KMS-11 (cell line): ENCODE measurements around the gene GNG2.

Experiments used
- H2AFZ ChIP-seq: fragments of 200-600 bp; sonication (generic); 2 replicates; pipeline ENCODE4 v1.6.1; 2016; ENCODE audit warnings: antibody characterized with exemption, mixed run types, low read depth
- H3K27ac ChIP-seq: fragments of 200-600 bp; sonication (generic); 2 replicates; pipeline ENCODE4 v1.6.1; 2016; ENCODE audit warnings: mild to moderate bottlenecking, mixed run types
- H3K27me3 ChIP-seq: fragments of 200-600 bp; sonication (generic); 2 replicates; pipeline ENCODE4 v1.6.1; 2017; ENCODE audit warnings: mild to moderate bottlenecking, low read depth, mixed run types, moderate library complexity; ENCODE audit not compliant: insufficient read depth
- H3K36me3 ChIP-seq: fragments of 200-600 bp; sonication (generic); 2 replicates; pipeline ENCODE4 v1.6.1; 2017; ENCODE audit warnings: mild to moderate bottlenecking, mixed run types; ENCODE audit not compliant: insufficient read depth
- H3K4me1 ChIP-seq: fragments of 200-600 bp; sonication (generic); 2 replicates; pipeline ENCODE4 v1.6.1; 2016; ENCODE audit warnings: mild to moderate bottlenecking, low read depth, mixed run types; ENCODE audit not compliant: poor library complexity, severe bottlenecking
- H3K4me2 ChIP-seq: fragments of 200-600 bp; sonication (generic); 2 replicates; pipeline ENCODE4 v1.7.0; 2016; ENCODE audit warnings: mild to moderate bottlenecking, mixed run types
- H3K4me3 ChIP-seq: fragments of 200-600 bp; sonication (generic); IDR thresholded peaks from 2 replicates; pipeline ENCODE4 v1.6.1; 2017; ENCODE audit warnings: low read depth, low read length, mixed read lengths; ENCODE audit not compliant: insufficient read depth
- H3K79me2 ChIP-seq: fragments of 200-600 bp; sonication (generic); 2 replicates; pipeline ENCODE4 v1.6.1; 2016; ENCODE audit warnings: low read depth, mixed run types; ENCODE audit not compliant: insufficient read depth
- H3K9ac ChIP-seq: fragments of 200-600 bp; sonication (generic); 2 replicates; pipeline ENCODE4 v1.6.1; 2016; ENCODE audit warnings: mild to moderate bottlenecking, mixed run types
- H4K20me1 ChIP-seq: fragments of 200-600 bp; sonication (generic); 2 replicates; pipeline ENCODE4 v1.6.1; 2016; ENCODE audit warnings: mild to moderate bottlenecking, mixed run types; ENCODE audit not compliant: insufficient read depth
- TF ChIP-seq, protein P1 (sequence below): fragments of 200-600 bp; sonication (generic); conservative IDR thresholded peaks from 2 replicates; pipeline ENCODE4 v1.6.1; 2017; ENCODE audit warnings: low read depth, mild to moderate bottlenecking, antibody characterized with exemption, low read length, moderate library complexity, mixed read lengths

The GNG2 gene

DNA sequence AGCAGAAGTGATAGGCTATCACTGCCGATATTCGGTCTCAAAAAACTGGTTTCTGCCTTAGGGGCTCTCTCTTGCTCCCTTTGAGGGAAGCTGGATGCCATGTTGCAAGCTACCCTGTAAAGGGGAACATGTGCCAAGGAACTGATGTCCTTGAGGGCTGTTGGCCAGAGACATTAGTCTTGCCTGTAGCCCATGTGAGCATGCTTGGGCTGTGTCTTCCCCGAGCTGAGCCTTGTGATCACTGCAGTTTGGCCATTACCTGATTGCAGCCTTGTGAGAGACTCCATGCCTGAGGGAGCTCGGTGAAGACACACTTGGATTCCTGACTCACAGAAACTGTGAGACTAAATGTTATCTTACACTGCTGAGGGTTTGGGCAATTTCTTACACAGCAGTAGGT lies 147.7 kb downstream of the GNG2 start:
- no peaks in the 10 kb centered on the region for H4K20me1 ChIP-seq
- H3K79me2 ChIP-seq: no peaks in the 10 kb centered on the region
- H3K4me3 ChIP-seq: no peak overlapping the region
- H3K4me1 ChIP-seq: no peaks in the 10 kb centered on the region
- TF ChIP-seq, protein P1, sequence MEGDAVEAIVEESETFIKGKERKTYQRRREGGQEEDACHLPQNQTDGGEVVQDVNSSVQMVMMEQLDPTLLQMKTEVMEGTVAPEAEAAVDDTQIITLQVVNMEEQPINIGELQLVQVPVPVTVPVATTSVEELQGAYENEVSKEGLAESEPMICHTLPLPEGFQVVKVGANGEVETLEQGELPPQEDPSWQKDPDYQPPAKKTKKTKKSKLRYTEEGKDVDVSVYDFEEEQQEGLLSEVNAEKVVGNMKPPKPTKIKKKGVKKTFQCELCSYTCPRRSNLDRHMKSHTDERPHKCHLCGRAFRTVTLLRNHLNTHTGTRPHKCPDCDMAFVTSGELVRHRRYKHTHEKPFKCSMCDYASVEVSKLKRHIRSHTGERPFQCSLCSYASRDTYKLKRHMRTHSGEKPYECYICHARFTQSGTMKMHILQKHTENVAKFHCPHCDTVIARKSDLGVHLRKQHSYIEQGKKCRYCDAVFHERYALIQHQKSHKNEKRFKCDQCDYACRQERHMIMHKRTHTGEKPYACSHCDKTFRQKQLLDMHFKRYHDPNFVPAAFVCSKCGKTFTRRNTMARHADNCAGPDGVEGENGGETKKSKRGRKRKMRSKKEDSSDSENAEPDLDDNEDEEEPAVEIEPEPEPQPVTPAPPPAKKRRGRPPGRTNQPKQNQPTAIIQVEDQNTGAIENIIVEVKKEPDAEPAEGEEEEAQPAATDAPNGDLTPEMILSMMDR: no peak
- no peaks in the 10 kb centered on the region for H3K27me3 ChIP-seq
- no peak overlapping the region for H3K4me2 ChIP-seq
- no peak overlapping the region for H3K27ac ChIP-seq
- H3K36me3 ChIP-seq: no peaks in the 10 kb centered on the region
- H3K9ac ChIP-seq: no peak overlapping the region
- no peak overlapping the region for H2AFZ ChIP-seq

GRCh38 chr14:52010173-52010693 lies 149.8 kb downstream of the GNG2 start:
- TF ChIP-seq, protein P1: no peak
- Histone ChIP-seq H2AFZ (no peak overlapping the region), H3K4me3 (no peak overlapping the region), H3K9ac (no peak overlapping the region), H3K27ac (no peak overlapping the region), H3K4me2 (no peak overlapping the region), H3K4me1 (no peaks in the 10 kb centered on the region), H3K27me3 (no peaks in the 10 kb centered on the region), H4K20me1 (no peaks in the 10 kb centered on the region), H3K36me3 (no peaks in the 10 kb centered on the region), H3K79me2 (no peaks in the 10 kb centered on the region)

DNA sequence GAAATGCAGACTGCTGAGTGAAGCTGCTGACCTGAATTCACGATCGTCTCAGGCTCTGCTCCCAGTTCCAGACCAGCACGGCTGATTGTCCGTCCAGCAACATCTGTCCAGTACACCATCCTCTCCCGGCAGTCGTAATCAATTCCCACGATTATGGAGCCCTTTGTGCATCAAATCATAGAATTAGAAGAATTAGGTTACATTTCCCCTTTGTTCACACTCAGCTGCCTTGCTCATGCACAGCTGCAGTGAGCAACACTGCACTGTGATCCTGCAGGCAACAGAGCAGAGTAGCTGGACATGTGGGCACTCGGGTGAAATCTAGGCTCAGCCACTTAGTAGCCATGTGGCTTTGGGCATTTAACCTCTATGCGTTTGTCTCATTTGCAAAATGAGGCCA lies 151.1 kb downstream of the GNG2 start:
- Histone ChIP-seq H3K27ac (no peak overlapping the region), H3K4me2 (no peak overlapping the region), H3K36me3 (no peaks in the 10 kb centered on the region)

GRCh38 chr14:52012635-52013034 lies 152.2 kb downstream of the GNG2 start:
- no peaks in the 10 kb centered on the region for H3K36me3 ChIP-seq
- H3K9ac ChIP-seq: no peak overlapping the region
- no peak overlapping the region for H3K4me2 ChIP-seq

More for the DNA sequence above, 151.1 kb downstream of the GNG2 start:
- no peak overlapping the region for H3K9ac ChIP-seq
- no peak overlapping the region for H3K4me3 ChIP-seq
- no peak overlapping the region for H2AFZ ChIP-seq
- no peaks in the 10 kb centered on the region for H3K4me1 ChIP-seq
- TF ChIP-seq, protein P1: no peak
- no peaks in the 10 kb centered on the region for H3K27me3 ChIP-seq
- H3K79me2 ChIP-seq: no peaks in the 10 kb centered on the region
- H4K20me1 ChIP-seq: no peaks in the 10 kb centered on the region

More at GRCh38 chr14:52012635-52013034, 152.2 kb downstream of the GNG2 start:
- no peaks in the 10 kb centered on the region for H4K20me1 ChIP-seq
- H3K4me1 ChIP-seq: no peaks in the 10 kb centered on the region
- no peak overlapping the region for H3K27ac ChIP-seq
- no peaks in the 10 kb centered on the region for H3K27me3 ChIP-seq
- H3K4me3 ChIP-seq: no peak overlapping the region
- TF ChIP-seq, protein P1: no peak
- no peaks in the 10 kb centered on the region for H3K79me2 ChIP-seq
- no peak overlapping the region for H2AFZ ChIP-seq
